Activated CD4-positive, alpha-beta T cell treated with anti-CD3 and anti-CD28 coated beads for 4 hours (primary cell): Measurements from ENCODE around the gene KCNN1.
A peak's percentile ranks its signal among the peaks of the same experiment; 100 is the strongest.
"Not testable (repeated sequence)": the region's sequence is repeated elsewhere in the genome, so short reads cannot be mapped to it uniquely, and the experiment has no call there.

Experiments
- DNase-seq, 2 donors: peaks; one replicate each; pipeline ENCODE4 v3.0.0-alpha.2; 2020

Gene KCNN1

GRCh38 chr19:17969096-17969792 lies 2.3 kb downstream of the KCNN1 start:
- no peak for DNase-seq

DNA sequence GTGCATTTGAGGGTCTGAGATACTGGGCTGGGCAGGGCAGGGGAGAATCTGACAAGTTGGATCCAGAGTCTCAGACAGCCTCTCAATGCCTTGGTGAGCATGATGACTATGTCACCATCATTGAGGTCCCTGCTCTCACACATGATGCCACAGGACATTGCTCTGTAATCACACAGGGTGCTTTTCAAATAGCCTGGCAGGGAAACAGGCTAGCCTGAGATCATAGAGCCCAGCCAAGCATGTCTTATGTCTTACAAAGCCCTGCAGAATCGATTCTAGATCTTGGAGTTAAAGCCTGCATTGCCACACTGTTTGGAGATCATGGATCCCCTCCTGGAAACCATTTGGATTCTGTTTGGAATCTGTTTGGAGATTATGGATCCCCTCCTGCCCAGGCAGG lies 5.3 kb downstream of the KCNN1 start:
- no peak for DNase-seq

GRCh38 chr19:17973759-17974158 lies 6.9 kb downstream of the KCNN1 start:
- no peak for DNase-seq

GRCh38 chr19:17974551-17974950 lies 7.6 kb downstream of the KCNN1 start:
- no peak for DNase-seq

GRCh38 chr19:17975032-17975431 lies 8.1 kb downstream of the KCNN1 start:
- no peak for DNase-seq

DNA sequence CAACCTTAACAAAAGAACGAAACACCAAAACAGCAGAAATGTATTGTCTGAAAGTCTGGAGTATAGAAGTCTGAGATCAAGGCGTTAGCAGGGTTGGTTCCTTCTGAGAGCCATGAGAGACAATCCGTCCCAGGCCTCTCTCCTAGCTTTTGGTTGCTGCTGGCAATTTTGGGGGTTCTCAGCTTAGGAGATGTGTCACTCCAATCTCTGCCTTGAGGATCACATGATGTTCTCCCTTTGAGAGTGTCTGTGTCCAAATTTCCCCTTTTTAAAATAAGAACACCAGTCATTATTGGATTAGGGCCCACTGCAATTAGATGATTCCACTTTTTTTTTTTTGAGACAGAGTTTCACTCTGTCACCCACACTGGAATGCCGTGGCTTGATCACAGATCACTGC lies 10.1 kb downstream of the KCNN1 start:
- no peak for DNase-seq

DNA sequence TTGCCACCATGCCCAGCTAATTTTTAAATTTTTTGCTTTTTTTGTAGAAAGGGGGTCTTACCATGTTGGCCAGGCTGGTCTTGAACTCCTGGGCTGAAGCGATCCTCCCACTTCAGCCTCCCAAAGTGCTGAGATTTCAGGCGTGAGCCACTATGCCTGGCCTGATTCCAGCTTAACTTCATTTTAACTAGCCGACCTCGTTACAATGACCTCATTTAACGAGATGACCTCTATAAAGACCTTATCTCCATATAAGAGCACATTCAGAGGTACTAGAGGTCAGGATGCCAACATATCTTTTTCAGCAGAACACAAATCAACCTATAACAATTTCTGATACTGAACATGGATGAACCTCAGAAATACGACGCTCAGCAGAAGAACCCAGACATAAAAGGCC lies 10.6 kb downstream of the KCNN1 start:
- DNase-seq: no peak

GRCh38 chr19:17981611-17982010 lies 14.7 kb downstream of the KCNN1 start:
- no peak for DNase-seq

- DNase-seq: no peak
Observed at GRCh38 chr19:17982430-17982829, 15.5 kb downstream of the KCNN1 start.

GRCh38 chr19:17985037-17985818 lies 18.3 kb downstream of the KCNN1 start:
- DNase-seq: no peak

DNA sequence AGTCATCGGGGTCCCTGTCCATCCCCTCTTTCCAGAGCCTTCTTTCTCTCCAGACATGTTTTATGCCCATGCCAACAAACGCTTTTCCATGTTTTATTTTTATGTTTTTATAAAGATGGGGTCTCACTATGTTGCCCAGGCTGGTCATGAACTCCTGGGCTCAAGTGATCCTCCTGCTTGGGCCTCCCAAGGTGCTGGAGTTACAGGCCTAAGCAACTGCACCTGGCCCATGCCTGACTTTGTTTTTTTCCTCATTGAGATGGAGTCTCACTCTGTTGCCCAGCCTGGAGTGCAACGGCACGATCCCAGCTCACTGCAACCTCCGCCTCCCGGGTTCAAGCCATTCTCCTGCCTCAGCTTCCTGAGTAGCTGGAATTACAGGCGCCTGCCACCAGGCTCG lies 19.7 kb downstream of the KCNN1 start:
- DNase-seq: not testable (repeated sequence)

- no peak for DNase-seq
Observed at GRCh38 chr19:17988161-17988560, 21.3 kb downstream of the KCNN1 start.

DNA sequence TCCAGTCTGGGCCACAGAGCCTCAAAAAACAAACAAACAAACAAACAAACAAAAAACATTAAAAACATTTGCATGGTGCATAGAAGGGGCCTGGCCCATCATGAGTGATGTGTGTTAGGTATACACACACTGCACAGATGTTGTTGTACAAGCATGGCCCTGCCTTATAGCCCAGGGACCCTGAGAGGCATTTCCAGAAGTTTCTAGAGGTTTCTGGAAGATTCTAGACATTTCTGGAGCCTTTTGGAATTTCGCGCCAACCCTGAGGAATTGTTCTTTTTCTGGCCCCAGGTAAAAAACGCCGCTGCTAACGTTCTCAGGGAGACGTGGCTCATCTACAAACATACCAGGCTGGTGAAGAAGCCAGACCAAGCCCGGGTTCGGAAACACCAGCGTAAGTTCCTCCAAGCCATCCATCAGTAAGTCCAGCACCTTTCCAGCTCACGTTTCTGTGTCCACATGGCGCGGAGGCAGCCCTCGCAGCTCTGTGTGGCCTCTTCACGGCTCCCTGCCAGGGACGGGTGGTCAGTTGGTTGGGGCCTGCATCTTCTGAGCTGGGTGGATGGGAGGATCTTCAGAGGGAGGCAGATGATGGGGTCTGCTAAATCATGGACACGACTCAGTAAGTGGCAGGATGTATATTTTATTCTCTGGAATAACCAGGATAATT lies 22.7 kb downstream of the KCNN1 start:
- no peak for DNase-seq

- no peak for DNase-seq
Observed at GRCh38 chr19:17993076-17993813, 26.3 kb downstream of the KCNN1 start.

- peak; percentile 79 to 88 for DNase-seq
Observed at GRCh38 chr19:17996826-17997316, 30.0 kb downstream of the KCNN1 start.

- peak in 1 of 2 donors; percentile 4 for DNase-seq
Observed at GRCh38 chr19:17997969-17998826, 31.3 kb downstream of the KCNN1 start.

- DNase-seq: no peak
Observed at GRCh38 chr19:17998827-17999150, 31.9 kb downstream of the KCNN1 start.

DNA sequence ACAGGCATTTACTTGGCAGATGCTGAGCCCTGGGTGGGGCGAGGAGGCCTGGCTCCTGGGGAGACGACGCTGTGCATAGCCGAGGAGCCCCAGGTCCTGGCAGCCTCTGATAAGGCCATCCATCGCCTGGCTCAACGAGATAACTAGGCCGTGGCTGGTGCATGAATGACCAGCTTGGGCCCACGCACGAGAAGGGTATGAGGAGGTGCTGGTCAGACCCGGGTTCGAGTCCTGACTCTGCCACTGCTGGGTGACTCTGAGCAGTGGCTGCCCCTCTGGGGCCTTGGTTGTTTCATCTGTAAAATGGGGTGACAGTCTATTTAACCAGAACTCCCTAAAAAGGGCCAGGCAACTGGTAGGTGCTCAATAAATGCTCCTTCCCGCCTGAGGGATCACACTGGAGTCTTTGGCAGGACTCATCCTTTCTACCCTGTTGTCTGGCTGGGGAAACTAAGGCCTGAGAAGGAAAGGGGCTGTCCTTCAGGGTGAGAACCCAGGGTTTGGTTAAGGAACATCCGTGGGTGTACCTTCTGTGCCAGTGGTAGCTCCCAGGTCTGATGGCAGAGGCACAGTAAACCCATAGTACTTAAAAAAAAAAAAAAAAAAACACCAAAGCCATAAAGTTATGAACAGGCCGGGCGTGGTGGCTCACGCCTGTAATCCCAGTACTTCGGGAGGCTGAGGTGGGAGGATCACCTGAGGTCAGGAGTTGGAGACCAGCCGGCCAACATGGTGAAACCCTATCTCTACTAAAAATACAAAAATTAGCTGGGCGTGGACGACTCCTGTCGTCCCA lies 33.0 kb downstream of the KCNN1 start:
- DNase-seq: no peak

DNA sequence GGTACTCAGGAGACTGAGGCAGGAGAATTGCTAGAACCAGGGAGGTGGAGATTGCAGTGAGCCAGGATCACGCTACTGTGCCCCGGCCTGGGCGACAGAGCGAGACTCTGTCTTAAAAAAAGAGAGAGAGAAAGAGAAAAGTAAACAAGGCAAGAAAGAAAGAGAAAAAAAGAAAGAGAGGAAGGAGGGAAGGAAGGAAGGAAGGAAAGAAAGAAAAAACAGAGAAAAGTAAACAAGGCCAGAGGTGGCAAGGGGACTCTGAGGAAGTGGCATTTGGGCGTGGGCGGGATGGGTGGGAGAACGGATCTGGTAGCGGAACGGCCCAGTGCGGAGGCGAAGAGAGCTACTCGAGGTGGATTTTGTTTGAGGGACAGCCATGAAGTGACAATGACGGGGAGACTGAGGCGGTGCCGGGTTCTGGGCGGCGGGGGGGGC lies 33.6 kb downstream of the KCNN1 start:
- DNase-seq: no peak

DNA sequence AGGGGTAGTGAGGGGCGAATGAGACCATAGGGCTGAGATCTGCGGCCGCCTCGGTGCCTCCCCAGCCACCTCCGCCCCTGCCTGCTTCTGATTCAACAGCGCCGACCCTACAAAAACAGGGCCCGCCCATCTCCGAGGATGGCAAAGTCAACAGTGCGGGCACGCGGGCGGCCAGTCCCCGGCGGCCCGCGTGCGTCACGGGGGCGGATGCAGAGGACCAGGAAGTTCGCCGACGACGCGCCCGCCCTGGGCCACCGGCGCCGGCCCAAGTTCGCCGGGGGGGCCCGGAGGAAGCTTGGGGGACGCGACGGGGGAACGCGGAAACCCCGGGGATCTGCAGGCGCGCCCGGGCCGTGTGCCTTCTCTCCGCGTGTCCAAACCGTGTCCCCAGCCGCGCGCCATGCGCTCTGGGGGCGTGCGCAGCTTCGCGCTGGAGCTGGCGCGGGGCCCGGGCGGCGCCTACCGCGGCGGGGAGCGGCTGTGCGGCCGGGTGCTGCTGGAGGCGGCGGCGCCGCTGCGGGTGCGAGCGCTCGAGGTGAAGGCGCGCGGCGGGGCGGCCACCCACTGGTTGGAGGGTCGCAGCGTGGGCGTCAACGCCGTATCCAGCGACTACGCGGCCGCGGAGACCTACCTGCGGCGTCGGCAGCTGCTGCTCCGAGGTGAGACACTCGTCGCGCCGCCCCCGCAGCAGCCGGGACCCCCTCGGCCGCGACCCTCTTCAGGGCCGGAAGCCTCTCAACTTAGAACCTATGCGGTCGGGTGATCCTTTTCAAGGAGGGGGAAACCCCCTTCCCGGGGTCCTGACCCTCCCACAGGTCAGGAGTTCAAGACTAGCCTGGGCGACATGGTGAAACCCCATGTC lies 34.2 kb downstream of the KCNN1 start:
- DNase-seq: peak; percentile 89 to 92
